Ureter (tissue), 1 donor: Measurements from ENCODE around the gene SRGN. TPM values are rescaled to one million over a fixed set of nuclear protein-coding genes. Genes with fewer than 3 reads are reported as not detected.
A peak's percentile ranks its signal among the peaks of the same experiment; 100 is the strongest.

Source experiments
- DNase-seq: peaks from one replicate; pipeline ENCODE4 v3.0.0-alpha.2; 2020; ENCODE audit warnings: low spot score
- total RNA-seq: library from RNA; stranded (reverse); gene quantifications from one replicate; pipeline ENCODE4 v1.2.4, GENCODE V29; 2023
- donor health status: DM: yes; HTN: yes; CAD: no.

Gene SRGN
- total RNA-seq, 1 donor from 2014 or later, result 50.0 TPM

DNA sequence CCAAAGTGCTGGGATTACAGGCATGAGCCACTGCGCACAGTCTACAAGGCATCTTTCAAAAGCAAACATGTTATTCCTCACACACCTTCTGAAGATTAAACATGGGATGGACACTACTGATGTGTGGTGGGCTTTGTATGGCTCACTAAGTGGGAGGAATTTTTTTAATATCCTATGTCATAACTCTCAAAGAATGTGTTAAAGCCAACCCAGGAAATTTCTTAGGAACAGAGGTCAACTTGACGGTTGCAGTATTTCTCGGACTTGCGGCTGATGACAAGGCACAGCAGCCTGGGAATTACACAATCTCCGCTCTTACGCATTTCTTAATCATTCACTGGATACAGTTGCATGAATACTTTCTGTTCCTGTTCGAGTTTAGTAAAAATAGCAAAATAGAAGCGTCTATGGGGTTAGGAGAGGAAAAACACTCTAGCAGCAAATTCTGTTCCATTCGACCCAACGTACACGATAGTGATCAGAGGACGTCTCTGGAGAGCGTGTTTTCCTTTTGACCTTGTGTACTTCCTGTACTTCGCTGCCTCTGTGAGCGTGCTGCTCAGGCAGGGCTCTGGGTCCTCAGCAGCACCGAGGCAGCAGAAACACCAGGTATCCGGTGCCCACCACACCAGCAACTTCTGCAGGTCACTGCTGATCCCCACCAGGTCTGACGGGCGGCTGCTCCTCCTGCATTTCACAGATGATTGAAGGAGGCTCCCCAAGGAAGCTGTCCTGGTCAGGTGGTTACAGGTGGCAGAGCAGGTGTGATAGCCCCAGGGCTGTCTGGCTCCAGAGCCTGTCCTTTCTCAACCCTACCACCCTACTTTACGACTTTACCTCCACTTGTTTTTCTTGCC, 26.4 kb upstream of the SRGN start:
- DNase-seq, result peak; percentile 70

DNA sequence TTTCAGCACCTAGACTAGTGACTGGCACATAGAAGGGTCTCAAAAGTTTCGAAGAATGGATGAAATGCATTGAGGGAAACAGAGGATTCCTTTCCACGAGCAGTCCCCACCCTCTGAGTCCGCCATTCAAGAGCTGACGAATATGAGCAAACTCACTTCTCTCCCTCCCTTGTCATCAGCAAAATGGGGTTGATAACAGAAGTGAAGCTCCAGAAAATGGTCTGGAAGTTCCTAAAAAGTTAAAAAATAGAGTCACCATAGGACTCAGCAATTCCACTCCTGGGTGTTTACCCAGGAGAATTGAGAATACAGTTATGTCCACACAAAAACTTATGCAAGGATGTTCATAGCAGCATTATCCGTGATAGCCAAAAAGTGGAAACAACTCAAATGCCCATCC, 25.0 kb upstream of the SRGN start:
- no peak for DNase-seq

DNA sequence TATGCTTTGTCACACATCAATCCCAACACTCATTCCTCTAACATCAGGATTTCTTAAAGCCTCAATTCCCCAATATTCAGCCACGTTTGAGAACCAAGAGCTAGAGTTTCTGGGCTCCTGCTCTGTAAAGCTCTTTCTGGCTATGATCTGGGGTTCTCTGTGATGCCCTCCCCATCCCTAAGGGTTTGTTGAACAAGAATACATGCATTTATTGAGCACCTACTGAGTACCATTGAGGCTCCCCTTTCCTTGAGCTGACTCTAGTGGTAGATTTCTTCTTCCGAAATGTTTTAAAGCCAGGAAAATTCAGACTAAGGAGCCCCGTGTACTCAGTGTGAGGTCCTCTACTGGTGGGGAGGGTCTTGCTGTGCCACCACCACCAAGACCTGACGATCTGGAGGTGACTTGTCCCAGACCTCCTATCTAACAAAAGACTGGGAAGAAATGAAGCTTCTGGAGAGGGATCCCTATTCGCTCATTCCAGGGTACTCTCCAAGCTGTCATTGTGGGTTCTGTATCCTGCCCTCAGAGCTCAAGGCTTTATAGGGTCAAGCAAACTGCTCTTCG, 23.1 kb upstream of the SRGN start:
- no peak for DNase-seq

DNA sequence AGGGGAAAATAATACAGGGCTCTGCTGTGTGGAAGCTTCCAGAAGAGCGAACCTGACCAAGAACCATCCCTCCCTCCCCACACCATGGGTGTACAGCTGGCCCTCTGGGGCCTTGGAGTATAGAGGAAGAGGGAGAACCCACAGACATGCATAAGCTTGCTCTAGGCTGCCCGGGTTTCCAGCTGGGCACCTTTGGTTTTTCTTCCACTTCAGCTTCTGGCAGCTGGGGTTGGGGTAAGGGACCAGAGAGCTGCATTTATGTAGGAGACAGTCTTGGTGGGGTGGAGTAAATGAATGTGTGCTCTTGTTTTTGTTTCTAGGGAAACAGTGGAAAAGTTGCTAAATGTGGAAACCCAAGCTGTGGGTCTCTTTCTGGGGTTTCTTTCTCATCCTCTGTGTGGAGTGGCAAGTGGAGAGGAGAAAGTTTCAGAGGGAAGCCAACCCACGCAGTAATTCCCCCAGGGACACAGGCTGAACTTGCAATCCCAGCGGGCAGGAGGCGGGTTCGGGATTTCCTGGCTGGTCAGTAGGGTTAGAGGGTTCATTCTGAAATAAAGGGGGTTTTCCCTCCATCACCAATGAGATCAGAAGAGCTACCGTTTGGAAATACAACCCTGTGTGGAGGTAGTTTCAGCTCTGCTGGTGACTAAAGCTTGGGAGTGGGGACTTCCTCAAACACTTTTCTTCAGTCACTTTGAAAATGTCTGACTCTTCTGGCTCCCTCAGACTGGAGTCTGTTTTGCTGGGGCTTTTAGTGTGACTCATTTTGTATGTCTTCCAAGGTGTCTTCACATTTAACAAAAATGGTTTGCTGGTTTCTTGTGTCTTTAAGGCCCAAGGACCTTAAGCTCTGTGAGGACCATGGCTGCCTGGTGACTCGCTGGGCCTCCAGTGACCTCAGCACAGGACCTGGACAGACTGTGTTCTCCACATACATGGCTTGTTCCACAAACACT, 22.2 kb upstream of the SRGN start:
- DNase-seq, result no peak

DNA sequence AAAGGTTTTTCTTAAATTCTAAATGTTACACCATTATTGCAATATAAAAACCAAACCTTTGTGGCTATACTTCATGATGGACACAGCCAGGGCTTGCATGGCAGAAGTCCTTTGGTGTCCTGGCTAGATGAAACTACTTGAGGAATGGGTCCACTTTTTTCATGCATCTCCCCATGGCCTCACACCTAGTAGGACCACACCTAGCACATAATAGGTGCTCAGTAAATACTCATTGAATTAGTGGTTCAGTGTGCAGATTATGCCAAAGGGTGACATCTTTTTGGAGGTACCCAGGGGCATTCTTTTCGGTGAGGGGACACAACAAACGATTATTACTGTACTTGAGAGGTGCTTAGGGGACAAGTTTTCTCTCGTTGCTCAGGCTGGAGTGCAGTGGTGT, 20.7 kb upstream of the SRGN start:
- DNase-seq, result no peak

DNA sequence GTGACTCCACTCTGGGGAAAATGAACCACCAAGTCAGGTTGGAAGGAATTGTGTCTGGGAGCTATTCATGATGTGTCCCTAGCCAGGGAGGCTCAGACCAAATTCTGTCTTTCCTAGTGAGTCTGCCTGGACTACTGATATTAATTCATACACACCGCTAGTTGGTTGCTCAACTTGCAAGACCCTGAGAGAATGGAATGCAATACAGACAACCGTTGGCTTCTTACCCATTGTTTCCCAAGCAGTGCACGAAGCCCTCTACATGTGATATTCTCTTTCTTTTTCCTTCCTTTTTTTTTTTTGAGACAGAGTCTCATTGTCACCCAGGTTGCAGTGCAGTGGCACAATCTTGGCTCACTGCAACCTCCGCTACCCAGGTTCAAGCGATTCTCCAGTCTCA, 19.4 kb upstream of the SRGN start:
- DNase-seq, result no peak

DNA sequence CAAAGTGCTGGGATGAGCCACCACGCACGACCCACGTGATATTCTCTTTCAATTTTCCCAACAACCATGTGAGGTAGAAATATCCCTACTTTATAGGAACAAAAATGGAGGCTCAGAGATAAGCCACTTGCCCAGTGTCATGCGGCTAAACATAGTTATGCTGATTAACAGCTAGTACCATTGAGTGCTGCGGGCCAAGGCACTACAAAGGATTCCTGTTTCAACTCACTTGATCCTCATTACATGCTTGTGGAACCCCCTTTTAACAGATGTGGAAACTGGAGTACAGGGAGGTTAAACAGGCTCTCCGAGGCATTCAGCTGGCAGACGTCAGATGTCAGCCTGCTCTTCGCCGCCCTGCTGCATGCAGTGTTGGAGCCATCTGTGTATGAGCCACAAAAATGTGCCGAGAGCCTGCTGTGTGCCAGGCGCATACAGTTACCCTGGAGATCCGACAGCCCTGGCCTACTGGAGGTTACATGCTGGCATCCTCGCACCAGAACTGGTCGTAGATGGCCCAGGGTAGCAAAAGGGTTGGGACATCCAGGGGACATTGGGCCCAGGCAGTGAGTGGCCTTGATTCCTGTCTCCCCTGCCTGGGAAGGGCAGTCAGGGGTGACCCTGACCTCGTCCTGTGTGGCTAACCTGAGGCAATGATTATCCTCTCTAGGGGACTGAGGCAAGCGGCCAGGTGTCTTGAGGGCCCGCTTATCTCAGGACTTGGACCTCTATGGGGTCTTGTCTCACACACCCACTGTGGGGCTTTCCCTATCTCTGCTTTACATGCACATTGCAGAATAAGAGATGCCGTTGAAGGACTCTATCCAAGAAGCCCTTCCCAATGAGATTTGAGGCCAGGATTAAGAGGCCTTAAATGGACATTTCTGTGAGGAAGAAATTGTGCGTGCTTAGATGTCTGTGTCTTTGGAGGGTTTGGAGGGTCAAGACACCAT, 18.5 kb upstream of the SRGN start:
- no peak for DNase-seq

DNA sequence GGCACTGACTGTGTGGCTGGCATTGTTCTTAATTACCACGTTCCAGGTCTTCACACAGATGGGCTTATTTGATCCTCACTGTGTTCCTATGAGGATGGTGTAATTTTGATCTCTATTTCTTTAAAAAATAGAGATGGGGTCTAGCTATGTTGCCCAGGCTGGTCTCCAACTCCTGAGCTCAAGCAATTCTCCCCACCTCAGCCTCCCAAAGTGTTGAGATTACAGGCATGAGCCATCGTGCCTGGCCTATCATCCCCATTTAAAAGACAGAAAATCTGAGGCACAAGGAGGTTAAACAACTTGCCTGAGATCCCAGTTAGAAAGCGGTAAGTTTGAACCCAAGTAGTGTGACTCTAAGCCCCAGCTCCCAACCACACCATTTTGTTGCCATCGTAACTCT, 17.0 kb upstream of the SRGN start:
- DNase-seq, result no peak

DNA sequence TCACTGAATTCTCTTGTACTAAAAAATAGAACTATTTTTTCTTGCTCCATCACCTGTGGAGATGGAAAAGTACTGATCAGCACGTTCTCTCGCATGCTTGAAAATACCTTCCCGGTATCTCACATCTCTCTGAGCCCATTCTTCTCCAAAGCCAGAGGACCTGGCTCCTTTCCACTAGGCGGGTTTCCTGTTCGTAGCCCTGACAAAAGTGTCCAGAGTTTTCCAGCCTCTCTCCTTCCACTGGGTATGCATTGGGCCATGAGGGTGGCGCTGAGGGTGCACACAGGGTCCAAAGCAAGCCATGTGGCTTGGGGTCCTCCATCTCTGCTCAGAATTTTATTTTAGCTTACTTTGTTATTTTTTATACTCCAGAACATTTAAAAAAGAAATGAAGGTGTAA, 16.3 kb upstream of the SRGN start:
- no peak for DNase-seq

DNA sequence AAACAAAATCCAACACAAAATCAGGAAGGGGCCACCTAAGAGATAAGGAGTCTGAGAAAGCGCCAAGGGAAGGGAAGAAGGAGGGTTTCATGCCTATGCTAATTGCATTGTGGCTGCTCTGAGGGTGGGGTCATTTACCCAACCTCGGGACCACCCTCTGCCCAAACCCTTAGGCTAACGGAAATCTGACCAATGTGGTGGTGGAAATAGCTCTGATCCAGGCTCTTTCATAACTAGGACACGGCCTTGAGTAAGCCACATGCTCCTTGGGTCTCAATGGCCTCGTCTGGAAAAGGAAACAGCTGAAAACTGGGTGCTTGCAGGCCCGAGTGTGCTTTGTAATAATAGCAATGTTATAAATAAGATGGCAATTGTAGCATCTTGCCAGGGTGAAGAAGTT, 14.9 kb upstream of the SRGN start:
- DNase-seq, result no peak

DNA sequence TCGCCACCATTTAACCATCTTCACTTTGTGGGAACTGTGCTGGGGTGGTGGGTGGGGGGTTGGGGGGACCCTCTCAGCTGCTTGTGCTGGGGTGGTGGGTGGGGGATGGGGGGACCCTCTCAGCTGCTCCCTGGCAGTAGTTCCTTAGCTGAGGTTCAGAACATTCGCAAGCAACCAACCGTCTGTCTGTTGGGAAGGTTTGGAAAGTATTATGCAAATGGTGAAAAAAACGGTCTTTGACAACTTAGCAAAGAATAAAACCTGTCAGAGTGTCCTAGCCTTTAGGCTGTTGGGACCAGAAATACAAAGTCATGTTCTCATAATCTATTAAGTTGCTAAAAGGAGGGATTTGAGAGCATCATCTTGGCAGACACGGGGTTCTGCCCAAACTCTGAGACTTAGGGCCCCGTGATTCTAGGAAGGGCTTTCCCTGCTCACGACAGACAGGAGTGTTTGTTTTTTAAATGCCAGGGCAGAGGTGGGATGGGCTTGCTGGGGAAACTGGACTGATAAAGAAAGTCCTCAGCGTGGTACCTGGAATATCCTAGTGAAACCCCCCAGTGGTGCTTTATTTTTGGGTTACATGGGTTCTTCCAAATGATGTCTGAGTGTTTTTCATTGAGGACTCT, 14.1 kb upstream of the SRGN start:
- no peak for DNase-seq

DNA sequence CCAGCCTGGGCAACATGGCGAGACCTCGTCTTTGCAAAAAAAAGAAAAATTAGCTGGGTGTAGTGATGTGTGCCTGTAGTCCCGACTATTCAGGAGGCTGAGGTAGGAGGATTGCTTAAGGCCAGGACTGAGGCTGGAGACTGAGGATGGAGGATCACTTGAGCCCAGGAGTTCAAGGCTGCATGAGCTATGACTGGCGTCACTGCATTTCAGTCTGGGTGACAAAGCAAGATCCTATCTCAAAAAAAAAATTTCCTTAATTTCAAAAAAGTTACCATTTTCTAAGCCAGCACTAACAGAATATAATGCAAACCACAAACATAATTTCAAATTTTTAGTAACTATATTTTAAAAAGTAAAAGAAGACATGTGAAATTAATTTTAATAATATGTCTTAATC, 13.4 kb upstream of the SRGN start:
- no peak for DNase-seq

DNA sequence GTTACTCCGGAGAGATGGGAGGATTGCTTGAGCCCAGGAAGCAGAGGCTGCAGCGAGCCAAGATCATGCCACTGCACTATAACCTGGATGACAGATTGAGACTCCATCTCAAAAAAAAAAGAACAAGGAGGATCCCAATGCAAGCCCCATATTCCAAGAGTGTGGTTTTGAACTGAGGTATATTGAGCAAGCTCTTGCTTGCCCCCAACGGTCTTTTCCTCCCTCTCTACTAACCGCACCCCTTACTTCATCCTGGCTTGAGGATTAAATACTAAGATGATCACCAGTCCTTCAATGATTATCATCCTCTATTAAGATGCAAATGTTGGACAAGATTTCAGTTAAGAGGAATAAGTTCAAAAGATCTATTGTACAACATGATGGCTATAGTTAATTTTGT, 12.5 kb upstream of the SRGN start:
- DNase-seq, result no peak

DNA sequence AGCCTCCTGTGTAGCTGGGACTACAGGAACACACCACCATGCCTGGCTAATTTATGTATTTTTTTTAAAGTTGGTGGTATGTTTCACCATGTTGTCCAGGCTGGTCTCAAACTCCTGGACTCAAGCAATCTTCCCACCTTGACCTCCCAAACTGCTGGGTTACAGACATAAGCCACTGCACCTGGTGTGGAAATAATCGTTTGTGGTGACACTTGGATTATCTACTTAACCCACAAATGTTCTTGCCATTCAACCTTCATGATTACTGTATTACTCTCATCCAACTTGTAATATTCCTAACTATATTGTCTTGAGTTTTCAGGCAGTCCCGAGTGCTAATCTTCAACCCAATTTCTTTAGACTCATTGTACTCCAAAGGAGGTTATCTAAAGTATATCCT, 9.6 kb upstream of the SRGN start:
- no peak for DNase-seq

DNA sequence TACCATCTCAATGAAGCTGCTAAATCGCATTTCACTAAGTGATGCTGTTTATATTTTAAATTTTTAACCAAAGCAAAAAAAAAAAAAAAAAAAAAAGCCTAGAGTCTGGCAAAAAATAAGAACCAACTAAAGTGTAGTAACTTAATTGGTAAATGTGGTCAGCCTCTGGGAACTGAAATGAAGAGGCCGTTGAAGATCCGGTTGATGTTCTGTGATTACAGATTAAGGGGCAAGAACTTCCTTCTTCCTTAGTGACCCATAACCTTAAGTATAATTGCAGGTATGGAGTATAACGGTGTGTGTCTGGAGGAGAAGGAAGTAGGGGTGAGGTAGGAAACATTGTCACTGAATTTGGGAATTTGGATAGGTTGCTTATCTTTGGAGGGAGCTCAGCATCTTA, 7.7 kb upstream of the SRGN start:
- no peak for DNase-seq

DNA sequence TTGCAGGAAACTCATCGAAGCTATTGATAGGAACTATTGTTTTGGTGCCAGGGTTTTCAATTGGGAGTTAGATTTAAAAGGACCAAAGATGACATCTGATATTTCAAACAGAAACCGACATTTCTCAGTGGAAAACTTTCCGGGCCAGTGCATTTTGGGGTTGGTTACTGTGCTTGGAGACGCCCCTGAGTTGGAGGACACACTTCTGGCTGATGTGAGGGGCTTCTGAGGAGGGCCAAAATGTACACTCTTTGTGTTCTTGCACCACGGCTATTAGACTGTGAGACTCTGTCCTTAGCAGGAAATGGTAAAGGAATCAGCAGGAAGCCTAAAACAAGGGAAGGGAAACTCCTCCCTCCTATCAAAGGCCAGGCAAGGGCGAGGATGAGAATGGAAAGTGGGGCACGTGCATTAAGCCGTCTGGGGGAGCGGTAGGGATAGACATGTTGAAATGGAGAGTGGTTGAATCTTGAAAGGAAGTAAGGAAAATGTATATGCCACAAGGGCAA, 1.8 kb upstream of the SRGN start:
- DNase-seq, result no peak

DNA sequence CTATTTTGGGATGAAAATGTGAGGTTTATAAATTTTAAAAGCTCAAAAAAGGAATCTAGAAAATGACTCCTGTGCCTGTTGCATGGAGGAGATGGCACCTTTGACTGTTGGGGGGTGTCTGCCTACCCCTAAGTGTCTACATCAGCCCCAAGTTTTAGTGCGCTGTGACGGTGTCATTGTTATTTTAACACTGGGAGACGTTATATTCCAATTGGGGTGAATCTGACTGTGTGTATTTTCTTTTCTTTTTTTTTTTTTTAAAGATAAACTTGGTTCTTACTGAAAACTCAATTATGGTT, 517 bp downstream of the SRGN start:
- no peak for DNase-seq

DNA sequence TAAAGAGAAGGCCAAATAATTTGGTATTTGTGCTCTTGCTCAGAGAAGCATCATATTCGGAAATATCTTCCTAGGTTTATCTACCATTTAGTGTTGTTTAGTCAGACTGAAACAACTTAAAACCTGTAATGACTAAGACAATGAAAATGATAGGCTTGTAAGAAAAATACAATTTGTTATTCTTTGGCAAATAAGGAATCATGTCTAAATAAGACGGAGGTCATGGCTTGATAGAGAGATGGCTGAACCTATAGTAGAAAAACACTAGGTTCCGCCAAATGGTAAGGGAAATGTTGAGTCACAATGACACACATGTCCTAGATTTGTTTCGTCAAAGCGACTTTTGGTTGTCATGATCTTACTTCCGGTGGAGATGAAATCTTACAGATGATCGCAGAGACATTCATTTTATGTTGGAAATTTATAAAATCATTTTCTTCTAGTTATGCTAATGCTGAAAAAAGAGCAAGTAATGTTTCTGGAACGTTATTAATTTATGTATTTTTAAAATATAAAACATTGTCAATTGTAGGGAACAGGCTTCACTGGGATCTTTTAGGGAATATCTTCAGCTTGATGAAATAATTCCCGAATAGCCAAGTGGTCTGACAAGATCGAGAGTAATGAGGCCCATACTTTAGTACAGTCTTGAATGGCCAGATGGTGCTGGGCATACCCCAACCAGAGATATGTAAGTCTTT, 1.0 kb downstream of the SRGN start:
- no peak for DNase-seq

DNA sequence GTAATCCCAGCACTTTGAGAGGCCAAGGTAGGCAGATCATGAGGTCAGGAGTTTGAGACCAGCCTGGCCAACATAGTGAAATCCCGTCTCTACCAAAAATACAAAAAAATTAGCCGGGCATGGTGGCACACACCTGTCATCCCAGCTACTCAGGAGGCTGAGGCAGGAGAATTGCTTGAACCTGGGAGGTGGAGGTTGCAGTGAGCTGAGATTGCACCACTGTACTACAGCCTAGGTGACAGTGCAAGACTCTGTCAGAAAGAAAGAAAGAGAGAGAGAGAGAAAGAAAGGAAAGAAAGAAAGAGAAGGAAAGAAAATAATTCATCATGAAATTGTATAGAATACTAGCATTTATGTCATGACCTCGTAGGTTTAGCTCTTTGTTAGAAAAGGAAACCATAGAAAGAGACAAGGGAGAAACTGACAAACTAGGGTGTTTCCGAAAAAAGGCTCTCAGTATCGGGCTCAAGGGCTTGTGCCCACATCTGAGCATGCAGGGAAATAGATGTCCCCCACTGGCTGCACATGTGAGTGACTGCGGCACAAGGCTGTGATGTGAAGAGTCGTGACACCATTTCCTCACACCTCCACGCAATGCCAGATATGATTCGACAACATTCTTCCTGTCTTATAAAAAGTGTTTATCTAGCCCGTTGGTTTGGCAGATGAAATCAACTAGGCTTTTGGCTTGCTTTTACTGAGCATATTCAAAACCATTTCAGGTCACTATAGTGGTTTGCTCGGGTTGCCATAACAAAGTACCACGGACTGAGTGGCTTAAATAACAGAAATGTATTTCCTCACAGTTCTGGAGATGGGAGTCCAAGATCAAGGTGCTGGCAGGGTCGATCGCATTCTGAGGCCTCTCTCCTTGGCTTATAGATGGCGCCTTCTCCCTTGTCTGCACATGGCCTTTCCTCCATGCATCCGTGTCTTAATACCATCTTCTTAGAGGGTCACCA, 2.0 kb downstream of the SRGN start:
- DNase-seq, result no peak
